ENCODE measurements around the gene DNAH17. TPM values are rescaled to one million over a fixed set of nuclear protein-coding genes. Genes with fewer than 3 reads are reported as not detected.

Gene DNAH17
- total RNA-seq, 1 experiment from 2014 or later = 0.18 TPM

DNA sequence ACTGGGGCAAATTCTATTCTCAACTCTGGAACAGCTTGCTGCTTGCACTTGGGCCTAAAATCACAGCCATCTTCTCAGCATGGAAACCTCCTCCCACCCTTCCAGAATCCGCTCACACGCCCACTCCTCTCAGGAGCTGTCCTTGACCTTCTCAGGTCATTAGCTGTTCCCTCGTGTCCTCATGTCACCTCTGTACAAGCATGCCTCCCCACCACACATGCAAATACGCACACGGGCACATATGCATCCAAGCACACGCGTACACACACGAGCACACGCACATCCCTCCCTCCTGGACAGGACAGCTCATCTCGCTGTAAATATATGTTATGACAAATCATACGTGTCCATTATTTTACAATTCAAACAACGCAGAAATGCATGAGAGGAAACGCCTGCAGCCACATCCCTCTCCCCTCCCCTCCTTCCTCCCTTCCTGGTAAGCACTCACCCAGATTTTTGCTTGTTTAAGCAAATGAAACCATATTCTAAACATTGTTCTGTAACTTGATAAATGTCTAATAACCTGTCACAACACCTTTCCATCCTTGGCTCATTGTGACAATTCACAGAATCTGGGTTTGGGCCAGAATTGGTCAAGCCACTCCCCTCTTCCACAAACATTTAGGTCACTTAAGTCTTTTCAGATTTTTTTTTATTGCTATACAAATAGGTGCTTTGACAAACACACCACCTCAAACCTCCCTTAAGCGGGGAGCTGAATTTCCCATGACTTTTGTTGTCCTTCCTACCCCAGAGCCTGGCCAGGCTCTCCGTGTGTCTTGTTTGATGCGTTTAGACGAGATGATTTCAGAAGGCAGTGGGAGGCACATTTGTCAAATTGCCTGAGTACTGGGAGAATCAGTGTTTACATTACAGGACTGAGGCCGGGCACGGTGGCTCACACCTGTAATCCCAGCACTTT is 41.7 kb downstream of the DNAH17 start:
- H3K27ac ChIP-seq (ENCODE audit: low read length) = no peak overlapping the region
- no peaks in the 10 kb centered on the region for H3K9me3 ChIP-seq (ENCODE audit: control insufficient read depth, insufficient read depth, low read depth, low read length)
- in situ Hi-C loops (cut with HindIII; ENCODE audit: low pct_unique_long_range_greater_than_20kb, low sequenced_read_pairs) (no loop called here), intact Hi-C loops (cut with micrococcal nuclease; ENCODE audit: unreplicated experiment) (no loop called here)
- POLR2A ChIA-PET = no interaction called here
- no peaks in the 10 kb centered on the region; the same call in 1 of the 2 replicates for H3K4me1 ChIP-seq (ENCODE audit: control insufficient read depth, insufficient read depth, low read length)
- H3K36me3 ChIP-seq (ENCODE audit: control insufficient read depth, insufficient read depth, low read length) = no peaks in the 10 kb centered on the region
- H3K4me3 ChIP-seq (ENCODE audit: low read depth in 2 of 2, low read length in 2 of 2) = no peak overlapping the region
- TF ChIP-seq, protein P1, sequence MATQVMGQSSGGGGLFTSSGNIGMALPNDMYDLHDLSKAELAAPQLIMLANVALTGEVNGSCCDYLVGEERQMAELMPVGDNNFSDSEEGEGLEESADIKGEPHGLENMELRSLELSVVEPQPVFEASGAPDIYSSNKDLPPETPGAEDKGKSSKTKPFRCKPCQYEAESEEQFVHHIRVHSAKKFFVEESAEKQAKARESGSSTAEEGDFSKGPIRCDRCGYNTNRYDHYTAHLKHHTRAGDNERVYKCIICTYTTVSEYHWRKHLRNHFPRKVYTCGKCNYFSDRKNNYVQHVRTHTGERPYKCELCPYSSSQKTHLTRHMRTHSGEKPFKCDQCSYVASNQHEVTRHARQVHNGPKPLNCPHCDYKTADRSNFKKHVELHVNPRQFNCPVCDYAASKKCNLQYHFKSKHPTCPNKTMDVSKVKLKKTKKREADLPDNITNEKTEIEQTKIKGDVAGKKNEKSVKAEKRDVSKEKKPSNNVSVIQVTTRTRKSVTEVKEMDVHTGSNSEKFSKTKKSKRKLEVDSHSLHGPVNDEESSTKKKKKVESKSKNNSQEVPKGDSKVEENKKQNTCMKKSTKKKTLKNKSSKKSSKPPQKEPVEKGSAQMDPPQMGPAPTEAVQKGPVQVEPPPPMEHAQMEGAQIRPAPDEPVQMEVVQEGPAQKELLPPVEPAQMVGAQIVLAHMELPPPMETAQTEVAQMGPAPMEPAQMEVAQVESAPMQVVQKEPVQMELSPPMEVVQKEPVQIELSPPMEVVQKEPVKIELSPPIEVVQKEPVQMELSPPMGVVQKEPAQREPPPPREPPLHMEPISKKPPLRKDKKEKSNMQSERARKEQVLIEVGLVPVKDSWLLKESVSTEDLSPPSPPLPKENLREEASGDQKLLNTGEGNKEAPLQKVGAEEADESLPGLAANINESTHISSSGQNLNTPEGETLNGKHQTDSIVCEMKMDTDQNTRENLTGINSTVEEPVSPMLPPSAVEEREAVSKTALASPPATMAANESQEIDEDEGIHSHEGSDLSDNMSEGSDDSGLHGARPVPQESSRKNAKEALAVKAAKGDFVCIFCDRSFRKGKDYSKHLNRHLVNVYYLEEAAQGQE (IDR thresholded peaks at IDR 0.05; ENCODE audit: insufficient read depth in 1 of 2, low read depth in 2 of 2, low read length in 1 of 2) = no peak
- no peak for TF ChIP-seq POLR2AphosphoS5 (IDR thresholded peaks at IDR 0.05; ENCODE audit: low read depth, low read length)
- TF ChIP-seq, protein P2, sequence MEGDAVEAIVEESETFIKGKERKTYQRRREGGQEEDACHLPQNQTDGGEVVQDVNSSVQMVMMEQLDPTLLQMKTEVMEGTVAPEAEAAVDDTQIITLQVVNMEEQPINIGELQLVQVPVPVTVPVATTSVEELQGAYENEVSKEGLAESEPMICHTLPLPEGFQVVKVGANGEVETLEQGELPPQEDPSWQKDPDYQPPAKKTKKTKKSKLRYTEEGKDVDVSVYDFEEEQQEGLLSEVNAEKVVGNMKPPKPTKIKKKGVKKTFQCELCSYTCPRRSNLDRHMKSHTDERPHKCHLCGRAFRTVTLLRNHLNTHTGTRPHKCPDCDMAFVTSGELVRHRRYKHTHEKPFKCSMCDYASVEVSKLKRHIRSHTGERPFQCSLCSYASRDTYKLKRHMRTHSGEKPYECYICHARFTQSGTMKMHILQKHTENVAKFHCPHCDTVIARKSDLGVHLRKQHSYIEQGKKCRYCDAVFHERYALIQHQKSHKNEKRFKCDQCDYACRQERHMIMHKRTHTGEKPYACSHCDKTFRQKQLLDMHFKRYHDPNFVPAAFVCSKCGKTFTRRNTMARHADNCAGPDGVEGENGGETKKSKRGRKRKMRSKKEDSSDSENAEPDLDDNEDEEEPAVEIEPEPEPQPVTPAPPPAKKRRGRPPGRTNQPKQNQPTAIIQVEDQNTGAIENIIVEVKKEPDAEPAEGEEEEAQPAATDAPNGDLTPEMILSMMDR (IDR thresholded peaks at IDR 0.05) = no peak
- TF ChIP-seq SIN3A (IDR thresholded peaks at IDR 0.05; ENCODE audit: borderline replicate concordance, insufficient read depth, low read depth, low read length) = no peak
- no peak for TF ChIP-seq TCF7L2 (IDR thresholded peaks at IDR 0.05; ENCODE audit: low read depth, low read length)
- BruUV-seq (replicated peaks) = no TSS peak
- no peak for DNase-seq (ENCODE audit: low read depth, low spot score)
- ATAC-seq = no peak
- no peaks in the 10 kb centered on the region for H3K27me3 ChIP-seq (ENCODE audit: control insufficient read depth, insufficient read depth, low read length)
- CTCF ChIA-PET = interaction anchor here (0.6 kb wide), 1 partner anchor 172 kb away, joined by 5 read pairs; no protein-coding TSS in a partner anchor

DNA sequence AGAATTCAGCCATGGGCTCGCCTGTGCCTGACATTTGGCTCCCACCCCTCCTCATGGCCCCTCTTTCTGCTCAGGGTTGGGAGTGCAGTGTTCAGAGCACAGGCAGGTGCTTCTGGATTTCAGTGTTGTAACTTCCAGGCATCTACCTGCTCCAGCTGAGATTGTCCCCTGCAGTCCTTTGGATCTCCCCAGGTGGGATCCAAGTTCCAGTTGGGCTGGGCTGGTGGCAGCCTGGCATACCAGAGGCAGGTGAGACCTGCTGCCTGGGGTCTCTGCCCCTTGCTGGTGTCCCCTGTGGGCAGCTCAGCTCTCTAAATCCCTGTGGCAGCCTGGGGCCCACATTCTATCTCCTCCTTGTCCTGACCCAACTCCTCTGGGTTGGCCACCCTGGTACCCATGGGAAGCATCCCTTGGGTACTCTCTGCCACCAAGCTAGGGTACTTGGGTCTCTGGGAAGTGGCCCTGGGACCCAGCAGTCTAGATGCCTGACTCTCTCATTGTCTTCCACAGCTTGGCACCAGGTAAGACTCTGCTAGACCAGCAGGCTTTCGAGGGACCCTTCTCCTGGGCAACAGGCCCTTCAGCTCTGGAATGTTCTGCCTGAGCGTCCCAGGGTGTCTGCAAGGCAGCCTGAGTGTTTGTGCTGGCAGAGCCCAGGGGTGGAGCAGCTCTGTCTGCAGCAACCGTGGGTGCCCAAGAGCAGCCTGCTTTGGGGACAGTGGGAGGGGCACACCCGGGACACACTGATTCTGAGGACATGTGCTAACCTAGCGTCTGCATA is 42.5 kb downstream of the DNAH17 start:
- Histone ChIP-seq H3K36me3 (ENCODE audit: control insufficient read depth, insufficient read depth, low read length) (no peaks in the 10 kb centered on the region), H3K4me3 (ENCODE audit: low read depth in 2 of 2, low read length in 2 of 2) (no peak overlapping the region), H3K27me3 (ENCODE audit: control insufficient read depth, insufficient read depth, low read length) (no peaks in the 10 kb centered on the region), H3K4me1 (ENCODE audit: control insufficient read depth, insufficient read depth, low read length) (no peaks in the 10 kb centered on the region; the same call in 1 of the 2 replicates), H3K27ac (ENCODE audit: low read length) (no peak overlapping the region), H3K9me3 (ENCODE audit: control insufficient read depth, insufficient read depth, low read depth, low read length) (no peaks in the 10 kb centered on the region)
- BruUV-seq (replicated peaks) = no TSS peak
- ChIA-PET CTCF (no interaction called here), POLR2A (no interaction called here)
- intact Hi-C loops (cut with micrococcal nuclease; ENCODE audit: unreplicated experiment) = no loop called here
- in situ Hi-C loops (cut with HindIII; ENCODE audit: low pct_unique_long_range_greater_than_20kb, low sequenced_read_pairs) = no loop called here
- TF ChIP-seq SIN3A (IDR thresholded peaks at IDR 0.05; ENCODE audit: borderline replicate concordance, insufficient read depth, low read depth, low read length) (no peak), TCF7L2 (IDR thresholded peaks at IDR 0.05; ENCODE audit: low read depth, low read length) (no peak), POLR2AphosphoS5 (IDR thresholded peaks at IDR 0.05; ENCODE audit: low read depth, low read length) (no peak)
- TF ChIP-seq, protein P2 (IDR thresholded peaks at IDR 0.05) = no peak
- TF ChIP-seq, protein P1 (IDR thresholded peaks at IDR 0.05; ENCODE audit: insufficient read depth in 1 of 2, low read depth in 2 of 2, low read length in 1 of 2) = no peak
- ATAC-seq (no peak), DNase-seq (ENCODE audit: low read depth, low spot score) (no peak)
